BJ (cell line): ENCODE data around the gene TUBB4A. TPM values are rescaled to one million over a fixed set of nuclear protein-coding genes. Genes with fewer than 3 reads are reported as not detected.

Experiments used
- CTCF ChIA-PET: fragments of 350-600 bp; formaldehyde crosslinking; extraction: SDS; loops from one replicate; lab custom pipeline; 2021; ENCODE audit warnings: antibody characterized with exemption, inconsistent platforms; lab: Yijun Ruan, JAX
- POLR2A ChIA-PET: fragments of 300-600 bp; sonication (Branson Sonifier 250); formaldehyde crosslinking; extraction: SDS; loops from one replicate; lab custom pipeline; 2021; ENCODE audit warnings: antibody characterized with exemption; lab: Charles Lee
- DNase-seq: peaks from one replicate; pipeline ENCODE4 v3.0.0-alpha.2; 2011; ENCODE audit warnings: low read depth
- H3K27me3 ChIP-seq: 2 replicates; pipeline ENCODE4 v1.6.0; 2011; ENCODE audit warnings: low read length; ENCODE audit not compliant: control insufficient read depth, insufficient read depth
- H3K36me3 ChIP-seq: 2 replicates; pipeline ENCODE4 v1.5.1; 2011; ENCODE audit warnings: low read length; ENCODE audit not compliant: control insufficient read depth, insufficient read depth
- H3K4me3 ChIP-seq: 2 replicates; pipeline ENCODE4 v1.5.1; 2011; ENCODE audit warnings: low read depth, mild to moderate bottlenecking, control low read depth, low read length
- CTCF ChIP-seq: IDR thresholded peaks from 2 replicates; pipeline ENCODE4 v1.5.1; 2011; ENCODE audit warnings: low read depth, mild to moderate bottlenecking, control low read depth, inconsistent platforms, low read length, moderate library complexity; ENCODE audit not compliant: insufficient read depth
- polyA plus RNA-seq: library from polyadenylated mRNA; depleted of rRNA; stranded (reverse); fragments of >200 nt; gene quantifications from 2 replicates; pipeline ENCODE4 v1.2.3, GENCODE V29; 2011

Gene TUBB4A
- polyA plus RNA-seq, 1 experiment = not detected

GRCh38 chr19:6532244-6532999 is 30.3 kb upstream of the TUBB4A start:
- CTCF ChIA-PET = interaction anchor here (1.2 kb wide), 1 partner anchor 331 kb away, joined by 3 read pairs; no protein-coding TSS in a partner anchor

GRCh38 chr19:6531956-6532243 is 29.8 kb upstream of the TUBB4A start:
- DNase-seq = no peak
- H3K4me3 ChIP-seq = no peak overlapping the region
- no peaks in the 10 kb centered on the region for H3K36me3 ChIP-seq
- no peak for TF ChIP-seq CTCF
- peaks cover 9% of the 10 kb centered on the region for H3K27me3 ChIP-seq
- POLR2A ChIA-PET = no interaction called here
- CTCF ChIA-PET = no interaction called here

More at GRCh38 chr19:6532244-6532999, 30.3 kb upstream of the TUBB4A start:
- POLR2A ChIA-PET = no interaction called here
- Histone ChIP-seq H3K36me3 (no peaks in the 10 kb centered on the region), H3K27me3 (peaks cover 9% of the 10 kb centered on the region), H3K4me3 (no peak overlapping the region)
- no peak for DNase-seq
- no peak for TF ChIP-seq CTCF

GRCh38 chr19:6531163-6531955 is 29.2 kb upstream of the TUBB4A start:
- POLR2A ChIA-PET = interaction anchor here (0.6 kb wide), 1 partner anchor 28 kb away, joined by 3 read pairs; no protein-coding TSS in a partner anchor
- CTCF ChIA-PET = interaction anchor here (0.7 to 1.2 kb wide), 3 partner anchors 11 to 15 kb away, joined by 3 to 6 read pairs (median 4); no protein-coding TSS in a partner anchor

GRCh38 chr19:6530386-6531162 is 28.5 kb upstream of the TUBB4A start, which contains the start of gene TNFSF9:
TNFSF9 (plus strand) TSS chr19:6531026; CDS start chr19:6531037, 11 bp downstream.
- POLR2A ChIA-PET = interaction anchor here (0.6 kb wide), 1 partner anchor 29 kb away, joined by 3 read pairs; no protein-coding TSS in a partner anchor
- CTCF ChIA-PET = interaction anchor here (0.7 to 1.2 kb wide), 3 partner anchors 10 to 14 kb away, joined by 3 to 6 read pairs (median 4); no protein-coding TSS in a partner anchor

More at GRCh38 chr19:6531163-6531955, 29.2 kb upstream of the TUBB4A start:
- H3K4me3 ChIP-seq = peak overlapping the region; percentile 42
- peaks cover 9% of the 10 kb centered on the region for H3K27me3 ChIP-seq
- TF ChIP-seq CTCF = no peak
- DNase-seq = no peak
- no peaks in the 10 kb centered on the region for H3K36me3 ChIP-seq

More at GRCh38 chr19:6530386-6531162, 28.5 kb upstream of the TUBB4A start, which contains the start of gene TNFSF9:
- peak; percentile 14 for DNase-seq
- TF ChIP-seq CTCF = no peak
- H3K4me3 ChIP-seq = peak within 1 kb of the TSS; percentile 42
- H3K27me3 ChIP-seq = peaks cover 9% of the 10 kb centered on the region
- H3K36me3 ChIP-seq = no peaks in the 10 kb centered on the region
